Skeletal muscle tissue (tissue), 4 donors: ENCODE results near the gene NUDT1. TPM values are rescaled to one million over a fixed set of nuclear protein-coding genes. Genes with fewer than 3 reads are reported as not detected.
"Not testable (repeated sequence)": the region's sequence is repeated elsewhere in the genome, so short reads cannot be mapped to it uniquely, and the experiment has no call there.

Source experiments
- H3K27ac ChIP-seq: one replicate; pipeline ENCODE4 v1.7.0; 2013; ENCODE audit warnings: mild to moderate bottlenecking, low read depth, low read length, inconsistent platforms
- H3K27me3 ChIP-seq, 3 donors: one replicate each; pipeline ENCODE4 v1.7.0; 2013; ENCODE audit warnings: low read length in 3 of 3; ENCODE audit not compliant: control insufficient read depth in 3 of 3, insufficient read depth in 3 of 3
- H3K36me3 ChIP-seq, 3 donors: one replicate each; pipeline ENCODE4 v1.7.0; 2013; ENCODE audit warnings: low read length in 3 of 3; ENCODE audit not compliant: control insufficient read depth in 3 of 3, insufficient read depth in 3 of 3
- H3K4me1 ChIP-seq, 3 donors: one replicate each; pipeline ENCODE4 v1.7.0; 2013; ENCODE audit warnings: low read length in 3 of 3, mild to moderate bottlenecking in 3 of 3; ENCODE audit not compliant: control insufficient read depth in 3 of 3, insufficient read depth in 3 of 3
- H3K4me3 ChIP-seq, 3 donors: one replicate each; pipeline ENCODE4 v1.7.0; 2013; ENCODE audit warnings: low read length in 3 of 3
- H3K9ac ChIP-seq, 3 donors: one replicate each; pipeline ENCODE4 v1.7.0; 2013; ENCODE audit warnings: low read length in 3 of 3, mild to moderate bottlenecking in 3 of 3, moderate library complexity in 2 of 3, low read depth in 1 of 3
- H3K9me3 ChIP-seq, 3 donors: one replicate each; pipeline ENCODE4 v1.7.0; 2013; ENCODE audit warnings: low read length in 3 of 3; ENCODE audit not compliant: control insufficient read depth in 3 of 3
- total RNA-seq: library from RNA; depleted of rRNA; stranded (reverse); fragments of >200 nt; gene quantifications from one replicate; pipeline ENCODE4 v1.2.3, GENCODE V29; 2014
- donor health status: Osteomylitis.

The NUDT1 gene
- total RNA-seq, 1 donor from 2014 or later = 20.9 TPM

DNA sequence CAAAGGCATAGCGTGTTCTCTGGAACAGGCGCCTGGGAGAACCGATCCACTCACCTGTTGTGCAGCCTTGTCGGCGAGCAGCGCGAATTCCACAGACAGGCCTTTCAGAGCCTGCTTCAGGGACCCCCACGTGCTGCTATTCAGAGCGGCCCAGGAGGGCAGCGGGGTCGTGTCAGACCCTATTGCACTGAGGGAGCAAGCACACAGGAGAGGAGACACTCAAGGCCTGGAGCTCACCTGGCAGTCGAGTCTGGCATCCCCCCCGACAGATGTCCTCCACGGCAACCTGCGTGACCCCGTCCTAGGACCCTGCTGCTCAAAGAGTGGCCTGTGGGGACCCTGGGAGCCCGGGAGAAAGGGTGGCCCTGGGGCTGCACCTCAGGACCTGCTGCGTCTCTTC, 21.1 kb downstream of the NUDT1 start:
- H3K4me1 ChIP-seq = no peaks in the 10 kb centered on the region
- peaks cover 7 to 8% (median 7%) of the 10 kb centered on the region in 3 donors for H3K36me3 ChIP-seq
- no peaks in the 10 kb centered on the region for H3K9me3 ChIP-seq
- H3K9ac ChIP-seq = no peak overlapping the region
- H3K4me3 ChIP-seq = no peak overlapping the region
- no peaks in the 10 kb centered on the region for H3K27me3 ChIP-seq
- no peak overlapping the region for H3K27ac ChIP-seq

DNA sequence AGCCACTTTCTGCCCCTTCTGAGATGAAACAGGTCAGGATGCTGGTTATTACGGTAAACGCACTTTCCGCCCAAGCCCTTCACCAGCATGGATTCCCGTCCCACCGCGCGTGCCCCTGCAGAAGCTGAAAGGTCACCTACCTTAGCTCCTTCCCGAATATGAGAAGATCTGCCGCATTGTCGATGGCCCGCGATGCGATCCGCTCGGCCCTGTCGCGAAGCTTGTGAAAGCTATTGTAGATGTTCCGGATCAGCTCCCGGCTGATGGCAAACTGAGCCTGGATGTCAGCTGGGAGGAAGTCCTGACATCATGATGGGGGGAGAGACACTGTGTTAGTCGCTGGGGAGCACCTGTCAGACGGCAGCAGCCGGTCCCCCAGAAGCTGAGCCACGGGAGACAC, 22.1 kb downstream of the NUDT1 start:
- Histone ChIP-seq H3K36me3 (peaks cover 7 to 8% (median 7%) of the 10 kb centered on the region in 3 donors), H3K4me1 (no peaks in the 10 kb centered on the region), H3K4me3 (no peak overlapping the region), H3K27ac (no peak overlapping the region), H3K9me3 (no peaks in the 10 kb centered on the region), H3K27me3 (no peaks in the 10 kb centered on the region), H3K9ac (no peak overlapping the region)

DNA sequence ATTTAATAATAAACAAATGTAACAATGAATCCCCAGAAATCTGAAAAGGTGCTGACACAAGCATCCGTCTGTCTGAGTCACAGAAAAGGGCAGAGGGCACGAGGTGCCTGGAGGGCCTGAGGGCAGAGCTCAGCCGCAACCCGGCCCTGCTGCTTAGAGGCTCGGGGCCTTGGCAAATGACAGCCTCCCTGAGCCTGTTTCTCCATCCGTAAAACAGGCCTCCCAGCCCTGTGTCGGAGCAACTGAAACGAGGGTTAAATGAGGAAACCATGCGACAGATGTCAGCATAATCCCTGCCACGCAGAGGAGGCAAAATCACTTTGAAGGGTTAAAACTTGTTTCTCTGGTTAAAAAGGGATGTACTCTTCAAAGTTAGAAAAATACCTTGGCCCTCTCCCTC, 24.9 kb downstream of the NUDT1 start:
- Histone ChIP-seq H3K9ac (no peak overlapping the region), H3K36me3 (peaks cover 9 to 14% (median 10%) of the 10 kb centered on the region in 3 donors)

DNA sequence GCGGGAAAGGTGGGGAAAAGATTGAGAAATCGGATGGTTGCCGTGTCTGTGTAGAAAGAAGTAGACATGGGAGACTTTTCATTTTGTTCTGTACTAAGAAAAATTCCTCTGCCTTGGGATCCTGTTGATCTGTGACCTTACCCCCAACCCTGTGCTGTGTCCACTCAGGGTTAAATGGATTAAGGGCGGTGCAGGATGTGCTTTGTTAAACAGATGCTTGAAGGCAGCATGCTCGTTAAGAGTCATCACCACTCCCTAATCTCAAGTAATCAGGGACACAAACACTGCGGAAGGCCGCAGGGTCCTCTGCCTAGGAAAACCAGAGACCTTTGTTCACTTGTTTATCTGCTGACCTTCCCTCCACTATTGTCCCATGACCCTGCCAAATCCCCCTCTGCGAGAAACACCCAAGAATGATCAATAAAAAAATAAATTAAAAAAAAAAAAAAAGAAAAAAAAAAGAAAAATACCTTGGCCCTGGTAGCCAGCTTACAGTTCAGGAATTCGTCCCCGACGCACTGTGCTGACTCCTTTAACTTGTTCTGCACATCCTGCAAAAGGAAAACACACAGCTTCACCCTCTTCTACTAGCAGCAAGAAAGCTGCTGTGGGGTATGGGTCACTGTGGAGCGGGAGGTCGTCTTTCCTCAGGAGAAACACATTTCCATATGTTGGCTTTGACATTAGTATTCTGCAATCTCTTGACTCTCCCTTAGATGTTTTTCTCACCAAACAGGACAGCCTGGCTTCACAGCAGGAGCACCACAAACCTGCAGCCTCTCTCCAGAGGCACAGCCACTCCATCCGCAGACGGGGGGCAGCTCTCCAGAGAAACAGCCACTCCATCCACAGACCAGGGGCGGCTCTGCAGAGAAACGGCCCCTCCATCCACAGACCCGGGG, 27.3 kb downstream of the NUDT1 start:
- H3K4me1 ChIP-seq, H3K9me3 ChIP-seq, H3K9ac ChIP-seq, H3K27me3 ChIP-seq, H3K27ac ChIP-seq, H3K4me3 ChIP-seq: not testable (repeated sequence)
- peaks cover 7 to 15% (median 8%) of the 10 kb centered on the region in 3 donors for H3K36me3 ChIP-seq

More for the DNA sequence above, 24.9 kb downstream of the NUDT1 start:
- no peaks in the 10 kb centered on the region for H3K27me3 ChIP-seq
- H3K4me1 ChIP-seq = peaks cover 0 to 5% (median 5%) of the 10 kb centered on the region in 3 donors
- no peak overlapping the region for H3K27ac ChIP-seq
- no peak overlapping the region for H3K4me3 ChIP-seq
- H3K9me3 ChIP-seq = no peaks in the 10 kb centered on the region

DNA sequence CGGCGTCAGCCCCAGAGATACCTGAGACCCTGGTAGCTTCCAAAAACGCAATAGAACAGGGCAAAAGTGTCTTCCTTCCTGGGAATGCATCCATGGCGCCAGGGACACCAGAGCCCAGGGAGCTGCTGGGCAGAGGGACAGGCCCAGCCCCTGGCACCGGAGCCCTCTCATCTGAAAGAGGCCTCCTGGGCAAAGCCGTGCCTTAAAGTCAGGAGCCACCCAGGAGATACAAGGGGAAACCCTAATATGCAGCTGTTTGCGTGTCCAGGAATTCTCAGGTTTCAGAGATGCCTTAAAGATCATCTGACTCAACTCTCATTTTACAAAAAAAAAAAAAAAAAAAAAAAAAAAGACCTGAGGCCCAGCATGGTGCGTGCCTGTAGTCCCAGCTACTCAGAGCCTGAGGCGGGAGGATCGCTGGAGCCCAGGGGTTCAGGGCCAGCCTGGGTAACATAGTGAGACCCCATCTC, 28.0 kb downstream of the NUDT1 start:
- H3K4me1 ChIP-seq = peaks cover 0 to 5% (median 5%) of the 10 kb centered on the region in 3 donors
- peaks cover 7 to 17% (median 11%) of the 10 kb centered on the region in 3 donors for H3K36me3 ChIP-seq
- H3K27me3 ChIP-seq = no peaks in the 10 kb centered on the region
- H3K9ac ChIP-seq = no peak overlapping the region
- H3K9me3 ChIP-seq = no peaks in the 10 kb centered on the region
- H3K27ac ChIP-seq = no peak overlapping the region
- no peak overlapping the region for H3K4me3 ChIP-seq

DNA sequence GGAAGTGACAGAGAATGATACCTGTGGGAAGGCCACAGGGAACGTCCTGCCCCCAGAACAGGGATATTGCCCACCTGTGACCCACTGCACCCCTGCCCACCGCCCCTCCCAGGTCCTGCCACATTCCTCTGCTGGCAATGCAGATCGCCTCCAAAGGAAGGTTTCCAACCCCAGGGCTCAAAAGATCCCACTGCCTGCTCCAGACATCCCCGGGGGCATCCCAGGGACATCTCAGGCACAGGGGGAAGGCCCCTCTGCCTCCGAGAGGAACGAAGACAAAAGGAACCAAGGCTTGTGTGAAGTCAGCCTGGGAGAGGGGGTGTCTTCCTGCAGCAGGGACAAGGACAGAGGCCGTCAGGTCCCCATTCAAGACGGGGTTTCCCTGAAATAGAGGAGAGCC, 28.5 kb downstream of the NUDT1 start:
- H3K4me3 ChIP-seq = no peak overlapping the region
- H3K9me3 ChIP-seq = no peaks in the 10 kb centered on the region
- peaks cover 7 to 17% (median 13%) of the 10 kb centered on the region in 3 donors for H3K36me3 ChIP-seq
- no peaks in the 10 kb centered on the region for H3K27me3 ChIP-seq
- H3K9ac ChIP-seq = no peak overlapping the region
- H3K4me1 ChIP-seq = peaks cover 0 to 5% (median 5%) of the 10 kb centered on the region in 3 donors
- no peak overlapping the region for H3K27ac ChIP-seq

DNA sequence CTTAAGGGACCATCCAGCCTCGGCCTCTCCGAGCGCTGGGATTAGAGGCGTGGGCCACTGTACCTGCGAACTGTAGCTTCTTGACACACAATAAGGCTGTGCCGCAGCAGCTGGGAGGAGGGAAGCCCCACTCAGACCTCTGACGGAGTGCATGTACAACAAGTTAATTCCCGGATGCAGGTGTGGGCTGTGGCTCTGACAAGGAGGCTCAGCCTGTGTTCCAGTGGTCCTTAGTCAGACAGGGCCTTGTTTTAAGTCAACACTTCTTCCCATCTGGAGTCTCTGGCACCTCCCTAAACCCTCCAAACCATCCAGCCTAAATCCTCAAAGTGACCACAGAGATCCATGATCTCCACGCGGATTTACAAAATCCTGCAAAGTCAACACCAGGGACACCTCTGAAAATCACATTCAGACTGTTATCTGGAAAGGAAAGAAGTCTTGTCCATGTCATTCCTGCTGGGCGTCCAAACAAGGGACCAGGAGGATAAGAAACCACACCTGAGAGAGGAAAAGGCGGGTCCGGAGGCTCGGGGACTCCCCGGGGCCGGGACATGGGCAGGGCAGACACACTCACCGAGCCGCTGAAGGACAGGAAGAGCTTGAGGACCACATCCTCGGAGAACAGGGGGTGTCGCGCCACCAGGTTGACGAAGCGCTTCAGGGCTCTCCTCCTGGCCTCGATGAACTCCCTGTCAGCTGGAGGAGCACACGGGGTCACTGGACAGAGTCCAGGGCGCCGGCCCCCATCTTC, 29.4 kb downstream of the NUDT1 start:
- Histone ChIP-seq H3K9me3 (no peaks in the 10 kb centered on the region), H3K36me3 (peaks cover 7 to 17% (median 13%) of the 10 kb centered on the region in 3 donors), H3K9ac (no peak overlapping the region), H3K27me3 (no peaks in the 10 kb centered on the region), H3K4me1 (peaks cover 0 to 5% (median 5%) of the 10 kb centered on the region in 3 donors), H3K4me3 (no peak overlapping the region), H3K27ac (no peak overlapping the region)

DNA sequence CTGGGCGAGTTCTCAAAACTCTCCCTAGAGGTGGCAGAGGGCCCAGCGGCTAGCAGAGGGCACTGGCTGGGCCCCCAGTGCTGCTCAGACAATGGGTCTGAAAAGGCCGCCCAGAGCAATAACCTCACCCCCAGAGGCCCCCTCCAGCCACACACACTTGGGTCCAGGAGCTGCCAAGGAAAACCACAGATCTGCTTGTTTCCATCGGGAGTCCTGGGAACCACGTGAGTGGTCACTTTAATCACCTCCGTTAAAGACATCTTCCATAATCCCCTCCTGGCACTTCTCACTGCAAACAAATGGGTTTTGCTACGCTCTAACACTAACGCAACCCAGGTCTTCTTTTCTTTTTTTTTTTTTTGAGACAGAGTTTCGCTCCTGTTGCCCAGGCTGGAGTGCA, 30.0 kb downstream of the NUDT1 start:
- Histone ChIP-seq H3K4me1 (peaks cover 0 to 5% (median 5%) of the 10 kb centered on the region in 3 donors), H3K9ac (no peak overlapping the region), H3K4me3 (no peak overlapping the region), H3K36me3 (peaks cover 7 to 17% (median 16%) of the 10 kb centered on the region in 3 donors), H3K27ac (no peak overlapping the region), H3K9me3 (no peaks in the 10 kb centered on the region), H3K27me3 (no peaks in the 10 kb centered on the region)

DNA sequence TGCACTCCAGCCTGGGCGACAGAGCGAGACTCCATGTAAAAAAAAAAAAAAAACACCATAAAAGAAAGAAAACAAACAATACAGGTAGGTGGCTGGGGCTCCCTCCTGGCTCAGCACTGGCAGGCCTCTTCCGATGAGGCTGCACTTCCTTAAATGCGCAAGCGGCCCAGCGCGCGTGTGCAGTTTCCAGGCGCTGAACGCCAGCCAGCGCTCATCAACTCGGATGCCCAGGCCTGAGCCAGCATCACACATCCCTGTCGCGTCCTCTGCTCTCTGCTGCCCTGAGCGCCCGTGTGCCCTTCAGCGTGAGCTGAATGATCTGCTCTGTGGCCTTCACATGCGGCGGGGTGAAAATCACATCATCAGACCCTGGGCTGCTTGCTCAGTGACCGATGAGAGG, 31.8 kb downstream of the NUDT1 start:
- Histone ChIP-seq H3K4me1 (peaks cover 0 to 5% (median 5%) of the 10 kb centered on the region in 3 donors), H3K36me3 (peaks cover 10 to 23% (median 20%) of the 10 kb centered on the region in 3 donors), H3K9me3 (no peaks in the 10 kb centered on the region), H3K27ac (no peak overlapping the region), H3K27me3 (no peaks in the 10 kb centered on the region), H3K4me3 (no peak overlapping the region), H3K9ac (no peak overlapping the region)

DNA sequence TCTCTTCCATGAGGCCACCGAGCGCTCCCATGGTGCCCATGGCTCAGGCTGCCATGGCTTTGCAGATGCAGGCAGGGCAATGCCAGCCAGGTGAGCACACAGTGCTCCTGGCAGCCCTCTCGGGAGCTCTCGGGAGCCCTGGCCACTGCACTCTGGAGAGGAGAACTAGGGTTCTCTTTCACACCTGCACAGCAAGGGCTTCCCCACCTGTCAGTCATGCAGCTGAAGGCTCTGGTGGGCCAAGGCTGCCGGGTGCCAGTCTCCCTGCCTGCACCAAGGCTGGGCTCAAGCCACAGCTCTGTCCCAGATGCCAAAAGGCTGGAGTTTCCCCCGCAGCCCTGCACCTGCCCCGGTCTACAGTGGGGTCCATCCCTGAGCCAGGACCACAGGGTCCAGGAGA, 32.6 kb downstream of the NUDT1 start:
- no peaks in the 10 kb centered on the region for H3K9me3 ChIP-seq
- H3K9ac ChIP-seq = no peak overlapping the region
- H3K4me1 ChIP-seq = peaks cover 0 to 3% (median 3%) of the 10 kb centered on the region in 3 donors
- H3K27me3 ChIP-seq = no peaks in the 10 kb centered on the region
- peaks cover 10 to 23% (median 20%) of the 10 kb centered on the region in 3 donors for H3K36me3 ChIP-seq
- no peak overlapping the region for H3K27ac ChIP-seq
- no peak overlapping the region for H3K4me3 ChIP-seq
